ENCODE results near the gene GTF3C4. TPM values are rescaled to one million over a fixed set of nuclear protein-coding genes. Genes with fewer than 3 reads are reported as not detected.
"Not testable (repeated sequence)": the region's sequence is repeated elsewhere in the genome, so short reads cannot be mapped to it uniquely, and the experiment has no call there.

GTF3C4 gene
- total and polyA plus RNA-seq, 10 of the 15 experiments (the other 5 are each of a cell fraction or from before 2014, with no cell fraction given) = 3.2 to 18.9 (median 8.2) TPM

- TF ChIP-seq, protein P1, sequence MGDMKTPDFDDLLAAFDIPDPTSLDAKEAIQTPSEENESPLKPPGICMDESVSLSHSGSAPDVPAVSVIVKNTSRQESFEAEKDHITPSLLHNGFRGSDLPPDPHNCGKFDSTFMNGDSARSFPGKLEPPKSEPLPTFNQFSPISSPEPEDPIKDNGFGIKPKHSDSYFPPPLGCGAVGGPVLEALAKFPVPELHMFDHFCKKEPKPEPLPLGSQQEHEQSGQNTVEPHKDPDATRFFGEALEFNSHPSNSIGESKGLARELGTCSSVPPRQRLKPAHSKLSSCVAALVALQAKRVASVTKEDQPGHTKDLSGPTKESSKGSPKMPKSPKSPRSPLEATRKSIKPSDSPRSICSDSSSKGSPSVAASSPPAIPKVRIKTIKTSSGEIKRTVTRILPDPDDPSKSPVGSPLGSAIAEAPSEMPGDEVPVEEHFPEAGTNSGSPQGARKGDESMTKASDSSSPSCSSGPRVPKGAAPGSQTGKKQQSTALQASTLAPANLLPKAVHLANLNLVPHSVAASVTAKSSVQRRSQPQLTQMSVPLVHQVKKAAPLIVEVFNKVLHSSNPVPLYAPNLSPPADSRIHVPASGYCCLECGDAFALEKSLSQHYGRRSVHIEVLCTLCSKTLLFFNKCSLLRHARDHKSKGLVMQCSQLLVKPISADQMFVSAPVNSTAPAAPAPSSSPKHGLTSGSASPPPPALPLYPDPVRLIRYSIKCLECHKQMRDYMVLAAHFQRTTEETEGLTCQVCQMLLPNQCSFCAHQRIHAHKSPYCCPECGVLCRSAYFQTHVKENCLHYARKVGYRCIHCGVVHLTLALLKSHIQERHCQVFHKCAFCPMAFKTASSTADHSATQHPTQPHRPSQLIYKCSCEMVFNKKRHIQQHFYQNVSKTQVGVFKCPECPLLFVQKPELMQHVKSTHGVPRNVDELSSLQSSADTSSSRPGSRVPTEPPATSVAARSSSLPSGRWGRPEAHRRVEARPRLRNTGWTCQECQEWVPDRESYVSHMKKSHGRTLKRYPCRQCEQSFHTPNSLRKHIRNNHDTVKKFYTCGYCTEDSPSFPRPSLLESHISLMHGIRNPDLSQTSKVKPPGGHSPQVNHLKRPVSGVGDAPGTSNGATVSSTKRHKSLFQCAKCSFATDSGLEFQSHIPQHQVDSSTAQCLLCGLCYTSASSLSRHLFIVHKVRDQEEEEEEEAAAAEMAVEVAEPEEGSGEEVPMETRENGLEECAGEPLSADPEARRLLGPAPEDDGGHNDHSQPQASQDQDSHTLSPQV (IDR thresholded peaks at IDR 0.05) = no peak
- no peak for TF ChIP-seq RCOR1 (conservative IDR thresholded peaks at IDR 0.05; ENCODE audit: low read depth, low read length)
- no peak for TF ChIP-seq JUND (IDR thresholded peaks at IDR 0.05; ENCODE audit: low read depth, low read length)
- TF ChIP-seq MAX (IDR thresholded peaks at IDR 0.05; ENCODE audit: low read depth, low read length) = no peak
- TF ChIP-seq, protein P2, sequence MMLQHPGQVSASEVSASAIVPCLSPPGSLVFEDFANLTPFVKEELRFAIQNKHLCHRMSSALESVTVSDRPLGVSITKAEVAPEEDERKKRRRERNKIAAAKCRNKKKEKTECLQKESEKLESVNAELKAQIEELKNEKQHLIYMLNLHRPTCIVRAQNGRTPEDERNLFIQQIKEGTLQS (IDR thresholded peaks at IDR 0.05; ENCODE audit: borderline replicate concordance, extremely low read depth, low read depth, low read length) = no peak
- TF ChIP-seq POLR2AphosphoS2 (IDR thresholded peaks at IDR 0.05; ENCODE audit: low read depth, low read length) = no peak
- TF ChIP-seq DPF2 (IDR thresholded peaks at IDR 0.05) = no peak
- TF ChIP-seq ETV6 (conservative IDR thresholded peaks at IDR 0.05 in 1 of 2, IDR thresholded peaks at IDR 0.05 in 1 of 2; ENCODE audit: borderline replicate concordance in 1 of 2, low read depth in 1 of 2) = no peak
- TF ChIP-seq MYC (IDR thresholded peaks at IDR 0.05; ENCODE audit: insufficient read depth, insufficient read length, insufficient replicate concordance, low read length, severe bottlenecking) = no peak
- TF ChIP-seq WRNIP1 (IDR thresholded peaks at IDR 0.05; ENCODE audit: borderline replicate concordance, low read depth, low read length) = no peak
- TF ChIP-seq, protein P3, sequence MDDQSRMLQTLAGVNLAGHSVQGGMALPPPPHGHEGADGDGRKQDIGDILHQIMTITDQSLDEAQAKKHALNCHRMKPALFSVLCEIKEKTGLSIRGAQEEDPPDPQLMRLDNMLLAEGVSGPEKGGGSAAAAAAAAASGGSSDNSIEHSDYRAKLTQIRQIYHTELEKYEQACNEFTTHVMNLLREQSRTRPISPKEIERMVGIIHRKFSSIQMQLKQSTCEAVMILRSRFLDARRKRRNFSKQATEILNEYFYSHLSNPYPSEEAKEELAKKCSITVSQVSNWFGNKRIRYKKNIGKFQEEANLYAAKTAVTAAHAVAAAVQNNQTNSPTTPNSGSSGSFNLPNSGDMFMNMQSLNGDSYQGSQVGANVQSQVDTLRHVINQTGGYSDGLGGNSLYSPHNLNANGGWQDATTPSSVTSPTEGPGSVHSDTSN (IDR thresholded peaks at IDR 0.05; ENCODE audit: insufficient replicate concordance, low read depth, low read length) = no peak
- no peak for TF ChIP-seq PAX5 (IDR thresholded peaks at IDR 0.05; ENCODE audit: borderline replicate concordance, low read depth, low read length)
- no peak for TF ChIP-seq BRCA1 (IDR thresholded peaks at IDR 0.05; ENCODE audit: low read depth, low read length)
- TF ChIP-seq FOXK2 (IDR thresholded peaks at IDR 0.05) = no peak
- TF ChIP-seq NR2C2 (IDR thresholded peaks at IDR 0.05; ENCODE audit: borderline replicate concordance, control insufficient read depth, insufficient read length, low read depth) = no peak
- TF ChIP-seq HDGF (IDR thresholded peaks at IDR 0.05) = no peak
Observed at GRCh38 chr9:132717326-132717945, 47.2 kb downstream of the GTF3C4 start (continued).

DNA sequence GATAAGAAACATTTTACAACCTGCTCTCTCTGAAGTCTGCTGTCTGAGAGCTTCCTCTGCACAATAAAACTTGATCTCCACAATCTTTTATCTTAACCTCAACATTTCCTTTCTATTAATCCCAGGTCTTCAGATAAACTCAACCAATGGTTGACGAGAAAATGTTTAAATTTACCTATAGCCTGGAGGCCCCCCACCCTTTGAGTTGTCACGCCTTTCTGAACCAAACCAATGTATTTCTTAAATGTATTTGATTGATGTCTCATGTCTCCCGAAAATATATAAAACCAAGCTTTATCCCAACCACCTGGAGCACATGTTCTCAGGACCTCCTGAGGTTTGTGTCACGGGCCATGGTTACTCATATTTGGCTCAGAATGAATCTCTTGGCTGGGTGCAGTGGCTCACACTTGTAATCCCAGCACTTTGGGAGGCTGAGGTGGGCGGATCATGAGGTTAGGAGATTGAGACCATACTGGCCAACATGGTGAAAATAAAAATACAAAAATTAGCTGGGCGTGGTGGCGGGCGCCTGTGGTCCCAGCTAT, 48.2 kb downstream of the GTF3C4 start:
- H3K79me2 ChIP-seq (ENCODE audit: control insufficient read depth, insufficient read depth, low read length); POLR2A ChIA-PET; FAIRE-seq; ATAC-seq; H3K4me3 ChIP-seq; SMC1A ChIA-PET (ENCODE audit: uncharacterized antibody, unreplicated experiment); H3K4me1 ChIP-seq (ENCODE audit: control insufficient read depth, insufficient read depth, low read length); H3K4me2 ChIP-seq (ENCODE audit: control insufficient read depth, insufficient read depth); H4K20me1 ChIP-seq (ENCODE audit: control insufficient read depth, insufficient read depth); H3K36me3 ChIP-seq (ENCODE audit: control insufficient read depth in 2 of 2, insufficient read depth in 2 of 2, low read length in 1 of 2); H2AFZ ChIP-seq (ENCODE audit: control insufficient read depth, low read depth, low read length); H3K27me3 ChIP-seq (replicated peaks in 1 of 2; ENCODE audit: control insufficient read depth in 2 of 2, insufficient read depth in 2 of 2, low read length in 1 of 2); H3K9me3 ChIP-seq (replicated peaks; ENCODE audit: control insufficient read depth, insufficient read depth, low read length); CTCF ChIA-PET; intact Hi-C loops (cut with micrococcal nuclease; ENCODE audit: unreplicated experiment); RAD21 ChIA-PET (ENCODE audit: unreplicated experiment); in situ Hi-C loops (cut with MboI); H3K9ac ChIP-seq (ENCODE audit: control insufficient read depth, insufficient read depth, low read length); H3K27ac ChIP-seq (ENCODE audit: control insufficient read depth, insufficient read depth); BruUV-seq (replicated peaks); DNase-seq (ENCODE audit: low read depth, low spot score): not testable (repeated sequence)
- WGBS (ENCODE audit: insufficient coverage, insufficient replicate concordance, low lambda C conversion rate, missing lambda C conversion rate) = 31% methylated on average over 8 of the region's 8 CpGs
